Measurements from ENCODE around the gene DLG4.

The DLG4 gene

GRCh38 chr17:7156342-7156940 is 63.2 kb downstream of the DLG4 start:
- Histone ChIP-seq H3K36me3 (ENCODE audit: control insufficient read depth, insufficient read depth, low read length) (no peaks in the 10 kb centered on the region), H2AFZ (no peak overlapping the region), H3K4me3 (ENCODE audit: low read depth, low read length) (no peak overlapping the region), H3K4me2 (ENCODE audit: low read length) (no peak overlapping the region), H3K9ac (no peak overlapping the region), H3K79me2 (no peaks in the 10 kb centered on the region), H3K4me1 (no peaks in the 10 kb centered on the region), H3K27ac (no peak overlapping the region), H3K27me3 (ENCODE audit: control insufficient read depth, insufficient read depth, low read length) (no peaks in the 10 kb centered on the region), H3K9me3 (ENCODE audit: control insufficient read depth, low read length) (no peaks in the 10 kb centered on the region)
- no peak for TF ChIP-seq CTCF (IDR thresholded peaks at IDR 0.05)

GRCh38 chr17:7147772-7148171 is 71.9 kb downstream of the DLG4 start:
- Histone ChIP-seq H3K36me3 (ENCODE audit: control insufficient read depth, insufficient read depth, low read length) (no peaks in the 10 kb centered on the region), H3K4me1 (peaks cover 9% of the 10 kb centered on the region), H3K27me3 (ENCODE audit: control insufficient read depth, insufficient read depth, low read length) (no peaks in the 10 kb centered on the region), H3K79me2 (no peaks in the 10 kb centered on the region), H2AFZ (peak overlapping the region; percentile 9), H3K27ac (no peak overlapping the region), H3K9me3 (ENCODE audit: control insufficient read depth, low read length) (no peaks in the 10 kb centered on the region), H3K9ac (no peak overlapping the region), H3K4me3 (ENCODE audit: low read depth, low read length) (no peak overlapping the region), H3K4me2 (ENCODE audit: low read length) (no peak overlapping the region)
- TF ChIP-seq CTCF (IDR thresholded peaks at IDR 0.05), result peak; percentile 11

- Histone ChIP-seq H2AFZ (no peak overlapping the region), H3K27ac (no peak overlapping the region), H3K4me1 (peaks cover 24% of the 10 kb centered on the region), H3K79me2 (no peaks in the 10 kb centered on the region), H3K27me3 (ENCODE audit: control insufficient read depth, insufficient read depth, low read length) (no peaks in the 10 kb centered on the region), H3K4me3 (ENCODE audit: low read depth, low read length) (no peak overlapping the region), H3K36me3 (ENCODE audit: control insufficient read depth, insufficient read depth, low read length) (no peaks in the 10 kb centered on the region), H3K9me3 (ENCODE audit: control insufficient read depth, low read length) (no peaks in the 10 kb centered on the region), H3K9ac (no peak overlapping the region), H3K4me2 (ENCODE audit: low read length) (no peak overlapping the region)
- no peak for TF ChIP-seq CTCF (IDR thresholded peaks at IDR 0.05)
Measured at GRCh38 chr17:7146115-7146514, 73.5 kb downstream of the DLG4 start.

- no peaks in the 10 kb centered on the region for H3K27me3 ChIP-seq (ENCODE audit: control insufficient read depth, insufficient read depth, low read length)
- peaks cover 32% of the 10 kb centered on the region for H3K4me1 ChIP-seq
- H2AFZ ChIP-seq, result no peak overlapping the region
- no peaks in the 10 kb centered on the region for H3K79me2 ChIP-seq
- no peak overlapping the region for H3K4me2 ChIP-seq (ENCODE audit: low read length)
- no peak for TF ChIP-seq CTCF (IDR thresholded peaks at IDR 0.05)
- no peak overlapping the region for H3K4me3 ChIP-seq (ENCODE audit: low read depth, low read length)
- H3K9ac ChIP-seq, result no peak overlapping the region
- no peaks in the 10 kb centered on the region for H3K36me3 ChIP-seq (ENCODE audit: control insufficient read depth, insufficient read depth, low read length)
- H3K27ac ChIP-seq, result no peak overlapping the region
- H3K9me3 ChIP-seq (ENCODE audit: control insufficient read depth, low read length), result no peaks in the 10 kb centered on the region
Measured at GRCh38 chr17:7144213-7144612, 75.4 kb downstream of the DLG4 start.

- peak overlapping the region; percentile 81 for H3K27ac ChIP-seq
- no peaks in the 10 kb centered on the region for H3K27me3 ChIP-seq (ENCODE audit: control insufficient read depth, insufficient read depth, low read length)
- TF ChIP-seq CTCF (IDR thresholded peaks at IDR 0.05), result no peak
- peak overlapping the region; percentile 47 for H3K4me2 ChIP-seq (ENCODE audit: low read length)
- H2AFZ ChIP-seq, result peak overlapping the region; percentile 42
- H3K4me1 ChIP-seq, result peaks cover 45% of the 10 kb centered on the region
- H3K9ac ChIP-seq, result no peak overlapping the region
- H3K79me2 ChIP-seq, result no peaks in the 10 kb centered on the region
- no peaks in the 10 kb centered on the region for H3K36me3 ChIP-seq (ENCODE audit: control insufficient read depth, insufficient read depth, low read length)
- no peaks in the 10 kb centered on the region for H3K9me3 ChIP-seq (ENCODE audit: control insufficient read depth, low read length)
- H3K4me3 ChIP-seq (ENCODE audit: low read depth, low read length), result peak overlapping the region; percentile 32
Measured at GRCh38 chr17:7141824-7142223, 77.8 kb downstream of the DLG4 start.
